ENCODE results near the gene PGAM2.
A peak's percentile ranks its signal among the peaks of the same experiment; 100 is the strongest.

Gene PGAM2

DNA sequence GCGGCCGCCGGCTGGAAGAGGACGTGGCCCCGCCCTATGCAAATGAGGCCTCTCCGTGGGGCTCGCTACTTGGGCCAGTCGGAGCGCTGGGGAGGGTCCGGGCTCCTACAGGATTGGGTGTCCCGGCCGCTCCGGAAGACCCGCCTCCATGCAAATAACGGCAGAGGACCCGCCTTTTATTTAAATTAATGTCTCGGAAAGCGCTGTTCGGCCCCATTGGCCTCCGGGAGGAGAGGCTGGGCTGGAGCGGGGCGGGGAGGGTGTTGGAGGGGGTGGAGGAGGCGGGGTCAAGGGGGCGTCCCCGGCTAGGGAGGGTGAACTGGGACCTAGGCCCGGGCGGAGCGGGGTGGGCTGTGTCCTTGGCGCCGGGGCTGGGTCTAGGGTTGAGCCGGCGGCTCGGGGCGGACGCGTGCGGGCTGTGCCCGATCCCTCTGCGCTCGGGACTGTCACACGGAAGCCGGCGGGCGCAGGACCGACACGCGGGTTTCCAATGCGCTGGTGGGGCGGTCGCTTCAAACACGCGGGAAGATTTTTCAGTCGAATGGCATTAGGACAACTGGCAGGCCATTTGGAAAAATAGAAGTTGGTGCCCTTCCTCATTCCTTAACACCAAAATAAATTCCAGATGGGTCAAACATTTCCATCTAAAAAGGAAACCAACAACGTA is 17.3 kb upstream of the PGAM2 start:
- H3K4me3 ChIP-seq (ENCODE audit: low read depth, low read length), result peak overlapping the region; percentile 75
- peak; percentile 99 for DNase-seq (ENCODE audit: low read depth, low spot score)
- TF ChIP-seq, protein P1, sequence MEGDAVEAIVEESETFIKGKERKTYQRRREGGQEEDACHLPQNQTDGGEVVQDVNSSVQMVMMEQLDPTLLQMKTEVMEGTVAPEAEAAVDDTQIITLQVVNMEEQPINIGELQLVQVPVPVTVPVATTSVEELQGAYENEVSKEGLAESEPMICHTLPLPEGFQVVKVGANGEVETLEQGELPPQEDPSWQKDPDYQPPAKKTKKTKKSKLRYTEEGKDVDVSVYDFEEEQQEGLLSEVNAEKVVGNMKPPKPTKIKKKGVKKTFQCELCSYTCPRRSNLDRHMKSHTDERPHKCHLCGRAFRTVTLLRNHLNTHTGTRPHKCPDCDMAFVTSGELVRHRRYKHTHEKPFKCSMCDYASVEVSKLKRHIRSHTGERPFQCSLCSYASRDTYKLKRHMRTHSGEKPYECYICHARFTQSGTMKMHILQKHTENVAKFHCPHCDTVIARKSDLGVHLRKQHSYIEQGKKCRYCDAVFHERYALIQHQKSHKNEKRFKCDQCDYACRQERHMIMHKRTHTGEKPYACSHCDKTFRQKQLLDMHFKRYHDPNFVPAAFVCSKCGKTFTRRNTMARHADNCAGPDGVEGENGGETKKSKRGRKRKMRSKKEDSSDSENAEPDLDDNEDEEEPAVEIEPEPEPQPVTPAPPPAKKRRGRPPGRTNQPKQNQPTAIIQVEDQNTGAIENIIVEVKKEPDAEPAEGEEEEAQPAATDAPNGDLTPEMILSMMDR (IDR thresholded peaks at IDR 0.05; ENCODE audit: low read depth, low read length), result no peak
- in situ Hi-C loops (cut with HindIII; ENCODE audit: low sequenced_read_pairs), result no loop called here

DNA sequence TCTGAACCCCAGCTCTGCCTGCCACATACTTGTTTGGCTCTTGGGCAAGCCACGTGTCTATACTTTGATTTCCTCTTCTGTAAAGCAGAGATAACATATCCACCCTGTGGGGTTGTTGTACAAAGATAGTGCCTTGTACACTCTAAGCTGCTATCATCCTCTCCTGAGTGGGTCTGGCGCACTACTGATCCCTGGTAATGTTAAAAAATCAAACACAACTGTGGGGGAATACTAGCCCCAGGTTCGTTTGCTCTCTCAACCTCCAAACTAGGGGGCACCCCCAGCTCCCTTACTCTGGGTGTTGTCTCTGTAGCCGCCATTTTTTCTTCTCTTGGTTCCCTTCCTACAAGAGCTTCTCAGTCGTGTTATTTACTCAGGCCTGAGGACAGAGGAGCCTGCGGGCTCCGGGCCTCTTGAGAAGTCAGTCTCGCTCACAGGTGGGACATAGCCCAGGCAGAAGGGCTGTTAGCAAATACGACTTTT is 15.9 kb upstream of the PGAM2 start:
- no peak for DNase-seq (ENCODE audit: low read depth, low spot score)
- H3K4me3 ChIP-seq (ENCODE audit: low read depth, low read length), result peak overlapping the region; percentile 75
- TF ChIP-seq, protein P1 (IDR thresholded peaks at IDR 0.05; ENCODE audit: low read depth, low read length), result no peak
- in situ Hi-C loops (cut with HindIII; ENCODE audit: low sequenced_read_pairs), result no loop called here

DNA sequence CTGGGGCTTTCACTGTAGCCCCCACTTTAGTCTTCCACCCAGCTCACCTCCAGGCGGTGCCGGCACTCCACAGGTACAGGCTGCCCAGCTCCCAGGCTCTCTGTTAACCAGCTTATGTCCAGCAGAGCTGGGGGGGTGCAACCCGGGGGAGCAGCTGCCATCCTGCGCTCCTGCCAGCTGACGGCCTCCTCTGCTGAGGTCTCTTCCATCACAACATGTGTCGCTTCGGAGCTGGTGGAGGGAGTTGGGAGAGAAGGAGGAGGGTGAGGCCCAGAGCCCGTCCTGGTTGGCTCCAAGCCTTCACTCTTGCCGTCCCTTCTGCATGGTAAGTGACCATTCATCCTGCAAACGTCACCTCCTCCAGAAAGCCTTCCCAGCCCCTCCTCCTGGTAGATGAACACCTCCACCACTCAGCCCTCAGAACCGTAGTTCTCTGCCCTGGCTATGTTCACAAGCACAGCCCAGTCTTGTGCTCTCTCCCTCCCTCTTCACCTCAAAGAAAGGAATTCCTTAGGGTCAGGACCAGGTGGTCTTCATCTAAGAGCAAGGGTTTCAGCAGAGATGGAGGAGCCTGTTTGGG is 15.4 kb upstream of the PGAM2 start:
- DNase-seq (ENCODE audit: low read depth, low spot score), result no peak
- H3K4me3 ChIP-seq (ENCODE audit: low read depth, low read length), result no peak overlapping the region
- TF ChIP-seq, protein P1 (IDR thresholded peaks at IDR 0.05; ENCODE audit: low read depth, low read length), result no peak
- in situ Hi-C loops (cut with HindIII; ENCODE audit: low sequenced_read_pairs), result no loop called here

DNA sequence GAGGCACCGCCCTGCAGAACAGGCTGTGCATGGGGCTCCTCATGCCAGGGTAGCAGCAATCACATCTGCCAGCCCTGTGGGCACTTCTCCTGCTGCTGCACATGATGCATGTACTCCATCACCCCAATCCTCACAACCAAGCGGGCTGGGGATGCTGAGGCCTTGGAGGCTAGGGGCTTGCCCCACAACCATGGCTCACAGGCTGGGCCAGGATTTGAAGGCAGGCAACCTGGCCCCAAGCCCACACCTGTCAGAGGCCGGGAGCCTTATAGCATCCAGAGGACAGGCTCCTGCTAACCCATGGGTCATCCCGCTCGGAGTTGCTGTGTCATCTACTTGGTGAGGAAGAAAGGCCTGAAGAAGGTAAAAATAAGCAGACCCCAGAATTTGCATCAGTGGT is 14.8 kb upstream of the PGAM2 start:
- TF ChIP-seq, protein P1 (IDR thresholded peaks at IDR 0.05; ENCODE audit: low read depth, low read length), result no peak
- in situ Hi-C loops (cut with HindIII; ENCODE audit: low sequenced_read_pairs), result no loop called here
- no peak overlapping the region for H3K4me3 ChIP-seq (ENCODE audit: low read depth, low read length)
- DNase-seq (ENCODE audit: low read depth, low spot score), result no peak

DNA sequence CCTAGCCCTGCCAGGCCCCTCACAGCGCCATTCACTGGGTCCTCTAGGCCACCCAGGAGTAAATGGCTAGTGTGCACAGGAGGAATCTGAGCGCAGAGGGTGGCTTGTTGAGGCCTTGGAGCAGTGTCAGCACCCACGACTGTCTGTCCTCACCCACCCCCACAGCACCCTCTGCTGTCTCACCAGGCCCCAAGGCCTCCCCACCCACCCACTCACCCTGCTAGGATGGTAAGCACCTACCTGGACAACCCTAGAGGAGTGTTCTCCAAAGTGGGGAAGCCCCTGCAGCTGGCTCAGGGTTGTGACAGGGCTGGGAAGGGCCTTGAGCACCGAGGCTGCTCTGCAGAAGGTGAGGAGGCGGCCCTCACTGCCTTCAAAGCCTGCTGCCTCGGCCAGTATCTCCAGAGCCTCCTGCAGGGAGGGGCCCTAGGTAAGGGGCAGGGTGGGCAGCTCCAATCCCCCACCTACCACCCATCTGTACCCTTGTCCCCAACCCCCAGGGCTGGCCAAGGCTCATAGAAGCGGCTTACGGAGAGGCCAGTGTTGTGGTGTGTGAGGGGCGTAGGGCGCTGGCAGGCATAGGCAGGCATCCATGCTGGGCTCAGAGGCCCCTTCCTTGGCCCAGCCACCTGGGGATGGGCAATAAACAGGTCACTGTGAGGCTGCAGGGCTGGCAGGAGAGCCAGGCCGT is 14.1 kb upstream of the PGAM2 start:
- H3K4me3 ChIP-seq (ENCODE audit: low read depth, low read length), result no peak overlapping the region
- TF ChIP-seq, protein P1 (IDR thresholded peaks at IDR 0.05; ENCODE audit: low read depth, low read length), result no peak
- no peak for DNase-seq (ENCODE audit: low read depth, low spot score)
- in situ Hi-C loops (cut with HindIII; ENCODE audit: low sequenced_read_pairs), result no loop called here

DNA sequence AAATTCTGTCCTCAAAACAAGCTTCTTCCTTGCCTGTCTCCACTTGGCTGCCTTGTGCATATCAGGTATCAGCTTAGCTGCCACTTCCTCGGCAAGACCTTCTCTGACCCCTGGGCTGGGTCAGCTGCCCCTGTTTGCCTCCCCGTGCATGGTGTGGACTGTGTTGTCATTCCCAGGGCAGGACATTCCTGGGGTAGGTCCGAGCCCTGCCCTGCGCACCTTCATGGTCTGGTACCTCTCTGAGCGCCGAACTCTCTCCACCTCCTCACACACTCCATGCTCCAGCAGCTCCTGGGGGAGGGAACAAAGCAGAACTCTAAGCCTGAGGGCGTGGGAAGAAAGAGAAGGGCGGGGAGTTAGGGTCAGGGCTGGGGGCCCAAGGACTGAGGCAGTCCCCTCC is 13.2 kb upstream of the PGAM2 start:
- DNase-seq (ENCODE audit: low read depth, low spot score), result no peak
- no peak overlapping the region for H3K4me3 ChIP-seq (ENCODE audit: low read depth, low read length)
- in situ Hi-C loops (cut with HindIII; ENCODE audit: low sequenced_read_pairs), result no loop called here
- TF ChIP-seq, protein P1 (IDR thresholded peaks at IDR 0.05; ENCODE audit: low read depth, low read length), result no peak
